GM12878 (cell line): ENCODE results near the gene POLR1G. TPM values are rescaled to one million over a fixed set of nuclear protein-coding genes. Genes with fewer than 3 reads are reported as not detected.

Experiments used
- ATF2 ChIP-seq: IDR thresholded peaks from 2 replicates; pipeline ENCODE4 v1.6.1; 2012; ENCODE audit warnings: low read length, inconsistent platforms
- ATF7 ChIP-seq: fragments of 450-650 bp; IDR thresholded peaks from 2 replicates; pipeline ENCODE4 v1.6.1; 2016; ENCODE audit warnings: low read depth, mild to moderate bottlenecking
- BMI1 ChIP-seq: fragments of 450-650 bp; IDR thresholded peaks from 2 replicates; pipeline ENCODE4 v1.6.1; 2016; ENCODE audit warnings: mild to moderate bottlenecking, moderate library complexity, borderline replicate concordance
- CHD1 ChIP-seq: IDR thresholded peaks from 2 replicates; pipeline ENCODE4 v1.6.1; 2012; ENCODE audit warnings: low read depth, low read length, improper control_type of control experiment
- CREB1 ChIP-seq: IDR thresholded peaks from 2 replicates; pipeline ENCODE4 v1.6.1; 2012; ENCODE audit warnings: low read depth, mild to moderate bottlenecking, inconsistent platforms
- GABPA ChIP-seq: IDR thresholded peaks from 2 replicates; pipeline ENCODE4 v1.6.1; 2014; ENCODE audit warnings: antibody characterized with exemption, low read depth, mild to moderate bottlenecking, inconsistent platforms
- HDAC2 ChIP-seq: fragments of 200-600 bp; sonication (generic); IDR thresholded peaks from 2 replicates; pipeline ENCODE4 v1.6.1; 2017
- IKZF1 ChIP-seq: fragments of 450-650 bp; conservative IDR thresholded peaks from 2 replicates; pipeline ENCODE4 v1.6.1; 2017; ENCODE audit warnings: antibody characterized with exemption, mild to moderate bottlenecking
- IKZF2 ChIP-seq, 2 experiments: fragments of 450-650 bp; IDR thresholded peaks; 2 replicates each; pipeline ENCODE4 v1.6.1; 2017; ENCODE audit warnings: mild to moderate bottlenecking in 2 of 2, moderate library complexity in 2 of 2
- MAX ChIP-seq: IDR thresholded peaks from 2 replicates; pipeline ENCODE4 v1.6.1; 2012; ENCODE audit warnings: low read depth, low read length, improper control_type of control experiment
- MXI1 ChIP-seq: fragments of 150-350 bp; IDR thresholded peaks from 2 replicates; pipeline ENCODE4 v1.6.1; 2011; ENCODE audit warnings: low read depth, mild to moderate bottlenecking, inconsistent platforms, low read length, improper control_type of control experiment
- NFYB ChIP-seq: IDR thresholded peaks from 2 replicates; pipeline ENCODE4 v1.6.1; 2011; ENCODE audit warnings: low read depth, mild to moderate bottlenecking, low read length, improper control_type of control experiment, moderate library complexity; ENCODE audit not compliant: insufficient read depth
- NR2C2 ChIP-seq: IDR thresholded peaks from 2 replicates; pipeline ENCODE4 v1.6.1; 2011; ENCODE audit warnings: borderline replicate concordance, low read depth; ENCODE audit not compliant: control insufficient read depth, insufficient read length
- RELA ChIP-seq: fragments of 450-650 bp; IDR thresholded peaks from 2 replicates; pipeline ENCODE4 v1.8.0; 2014; ENCODE audit warnings: borderline replicate concordance; ENCODE audit not compliant: partially characterized antibody
- RUNX3 ChIP-seq: IDR thresholded peaks from 2 replicates; pipeline ENCODE4 v1.6.1; 2012; ENCODE audit warnings: low read length, inconsistent platforms
- SIX5 ChIP-seq: IDR thresholded peaks from 2 replicates; pipeline ENCODE4 v1.6.1; 2011; ENCODE audit warnings: mild to moderate bottlenecking, low read depth, low read length, moderate library complexity; ENCODE audit not compliant: severe bottlenecking
- STAT1 ChIP-seq: fragments of 450-650 bp; conservative IDR thresholded peaks from 2 replicates; pipeline ENCODE4 v1.6.1; 2014; ENCODE audit warnings: antibody characterized with exemption, mild to moderate bottlenecking
- USF2 ChIP-seq: IDR thresholded peaks from 2 replicates; pipeline ENCODE4 v1.6.1; 2011; ENCODE audit warnings: low read depth, low read length, improper control_type of control experiment, borderline replicate concordance
- ZNF24 ChIP-seq: fragments of 450-650 bp; IDR thresholded peaks from 2 replicates; pipeline ENCODE4 v1.6.1; 2017; ENCODE audit warnings: antibody characterized with exemption, mild to moderate bottlenecking
- ZNF384 ChIP-seq: IDR thresholded peaks from 2 replicates; pipeline ENCODE4 v1.6.1; 2012; ENCODE audit warnings: low read depth, mild to moderate bottlenecking, low read length, improper control_type of control experiment, borderline replicate concordance
- ZZZ3 ChIP-seq: IDR thresholded peaks from 2 replicates; pipeline ENCODE4 v1.6.1; 2011; ENCODE audit warnings: low read depth; ENCODE audit not compliant: control insufficient read depth, insufficient read length
- polyA plus RNA-seq, 11 experiments: library from polyadenylated mRNA; depleted of rRNA in 4 of 11; unstranded in 6 of 11; stranded (reverse) in 5 of 11; fragments of >200 nt; fragmentation: Nextera tagmentation in 4 of 11; fragmentation: Illumina TruSeq in 1 of 11; extraction: Ambion mirVana in 4 of 11; extraction: Trizol in 1 of 11; gene quantifications; 1 replicate in 1 of 11; 2 replicates in 10 of 11; pipeline versions ENCODE4 v1.2.1 to v1.2.3, GENCODE V29; 2011 to 2016; ENCODE audit warnings: inconsistent platforms in 2 of 11, missing spikeins in 2 of 11, low read depth in 1 of 11
- total RNA-seq, 4 experiments: library from RNA; depleted of rRNA in 3 of 4; stranded (reverse); fragments of >200 nt in 3 of 4; fragmentation: Illumina TruSeq in 1 of 4; extraction: Trizol in 1 of 4; gene quantifications; 2 replicates each; pipeline versions ENCODE4 v1.2.1 to v1.2.3, GENCODE V29; 2013 to 2021
- TF ChIP-seq, protein P1 (sequence below): fragments of 150-350 bp; IDR thresholded peaks from 2 replicates; pipeline ENCODE4 v1.6.1; 2016; ENCODE audit warnings: low read depth, low read length
- TF ChIP-seq, protein P2 (sequence below), 3 experiments: IDR thresholded peaks in 2 of 3; conservative IDR thresholded peaks in 1 of 3; 2 replicates each; pipeline ENCODE4 v1.5.1; 2011; ENCODE audit warnings: low read depth in 3 of 3, low read length in 3 of 3, mild to moderate bottlenecking in 3 of 3, control low read depth in 2 of 3, moderate library complexity in 2 of 3, inconsistent platforms in 1 of 3, mixed read lengths in 1 of 3; ENCODE audit not compliant: control insufficient read depth in 2 of 3, insufficient read depth in 1 of 3; ENCODE audit errors: extremely low read depth in 1 of 3

POLR1G gene
- total and polyA plus RNA-seq, 10 of the 15 experiments (the other 5 are each of a cell fraction or from before 2014, with no cell fraction given): 2.0 to 30.9 (median 20.5) TPM

DNA sequence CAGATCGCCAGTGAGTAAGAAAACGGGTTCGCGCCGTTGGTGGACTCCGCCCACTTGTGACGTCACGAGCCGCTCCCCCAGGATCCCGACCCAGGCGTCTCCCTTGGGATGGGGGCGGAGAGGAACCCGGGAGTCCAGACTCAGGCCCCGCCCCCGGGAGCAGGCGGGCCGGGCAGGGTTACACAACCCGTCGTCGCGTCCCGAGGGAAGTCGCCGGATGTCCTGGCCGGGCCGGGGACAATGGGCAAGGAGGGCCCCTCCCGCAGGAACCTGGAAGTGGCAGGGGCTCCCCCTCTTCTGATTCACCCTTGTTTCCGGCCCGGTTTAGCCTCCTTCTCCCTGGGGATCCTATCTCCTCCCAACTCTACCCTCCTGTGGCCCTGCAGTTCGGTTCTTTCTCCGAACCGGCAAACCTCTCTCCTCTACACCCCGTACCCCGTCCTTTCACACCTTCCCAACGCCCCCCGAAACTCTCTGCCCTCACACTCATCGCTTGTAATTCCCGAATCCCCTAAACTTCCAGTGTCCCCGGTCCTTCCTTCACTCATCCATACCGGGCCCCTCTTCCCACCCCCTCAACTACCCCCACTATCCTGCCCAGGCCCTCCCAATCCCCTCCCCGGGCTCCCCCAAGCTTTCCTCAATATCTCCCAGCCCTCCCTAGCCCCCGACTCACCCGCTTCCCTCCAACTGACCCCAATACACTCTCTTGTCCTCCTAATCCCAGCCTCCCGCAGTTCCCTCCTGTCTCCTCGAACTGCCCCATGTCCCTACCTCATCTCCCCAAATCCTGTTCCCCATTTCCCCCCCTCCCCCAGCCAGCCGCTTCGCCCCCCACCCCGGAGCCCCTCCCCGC lies 37.2 kb downstream of the POLR1G start (continued):
- TF ChIP-seq ZZZ3 (no peak), CREB1 (peak; percentile 69), IKZF1 (peak; percentile 99), NR2C2 (no peak), RUNX3 (peak; percentile 19; the same call in 1 of the 2 replicates), NFYB (no peak), ATF7 (peak; percentile 67), MAX (no peak), IKZF2 (IDR thresholded peaks at IDR 0.05) (peak; percentile 97 to 98), ATF2 (no peak), SIX5 (no peak), ZNF384 (no peak), USF2 (no peak), ZNF24 (no peak), CHD1 (no peak), HDAC2 (no peak), STAT1 (no peak), GABPA (no peak), BMI1 (no peak), MXI1 (peak; percentile 20; the same call in 1 of the 2 replicates), RELA (peak; percentile 68)
- TF ChIP-seq, protein P1, sequence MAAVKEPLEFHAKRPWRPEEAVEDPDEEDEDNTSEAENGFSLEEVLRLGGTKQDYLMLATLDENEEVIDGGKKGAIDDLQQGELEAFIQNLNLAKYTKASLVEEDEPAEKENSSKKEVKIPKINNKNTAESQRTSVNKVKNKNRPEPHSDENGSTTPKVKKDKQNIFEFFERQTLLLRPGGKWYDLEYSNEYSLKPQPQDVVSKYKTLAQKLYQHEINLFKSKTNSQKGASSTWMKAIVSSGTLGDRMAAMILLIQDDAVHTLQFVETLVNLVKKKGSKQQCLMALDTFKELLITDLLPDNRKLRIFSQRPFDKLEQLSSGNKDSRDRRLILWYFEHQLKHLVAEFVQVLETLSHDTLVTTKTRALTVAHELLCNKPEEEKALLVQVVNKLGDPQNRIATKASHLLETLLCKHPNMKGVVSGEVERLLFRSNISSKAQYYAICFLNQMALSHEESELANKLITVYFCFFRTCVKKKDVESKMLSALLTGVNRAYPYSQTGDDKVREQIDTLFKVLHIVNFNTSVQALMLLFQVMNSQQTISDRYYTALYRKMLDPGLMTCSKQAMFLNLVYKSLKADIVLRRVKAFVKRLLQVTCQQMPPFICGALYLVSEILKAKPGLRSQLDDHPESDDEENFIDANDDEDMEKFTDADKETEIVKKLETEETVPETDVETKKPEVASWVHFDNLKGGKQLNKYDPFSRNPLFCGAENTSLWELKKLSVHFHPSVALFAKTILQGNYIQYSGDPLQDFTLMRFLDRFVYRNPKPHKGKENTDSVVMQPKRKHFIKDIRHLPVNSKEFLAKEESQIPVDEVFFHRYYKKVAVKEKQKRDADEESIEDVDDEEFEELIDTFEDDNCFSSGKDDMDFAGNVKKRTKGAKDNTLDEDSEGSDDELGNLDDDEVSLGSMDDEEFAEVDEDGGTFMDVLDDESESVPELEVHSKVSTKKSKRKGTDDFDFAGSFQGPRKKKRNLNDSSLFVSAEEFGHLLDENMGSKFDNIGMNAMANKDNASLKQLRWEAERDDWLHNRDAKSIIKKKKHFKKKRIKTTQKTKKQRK: no peak
- TF ChIP-seq, protein P2, sequence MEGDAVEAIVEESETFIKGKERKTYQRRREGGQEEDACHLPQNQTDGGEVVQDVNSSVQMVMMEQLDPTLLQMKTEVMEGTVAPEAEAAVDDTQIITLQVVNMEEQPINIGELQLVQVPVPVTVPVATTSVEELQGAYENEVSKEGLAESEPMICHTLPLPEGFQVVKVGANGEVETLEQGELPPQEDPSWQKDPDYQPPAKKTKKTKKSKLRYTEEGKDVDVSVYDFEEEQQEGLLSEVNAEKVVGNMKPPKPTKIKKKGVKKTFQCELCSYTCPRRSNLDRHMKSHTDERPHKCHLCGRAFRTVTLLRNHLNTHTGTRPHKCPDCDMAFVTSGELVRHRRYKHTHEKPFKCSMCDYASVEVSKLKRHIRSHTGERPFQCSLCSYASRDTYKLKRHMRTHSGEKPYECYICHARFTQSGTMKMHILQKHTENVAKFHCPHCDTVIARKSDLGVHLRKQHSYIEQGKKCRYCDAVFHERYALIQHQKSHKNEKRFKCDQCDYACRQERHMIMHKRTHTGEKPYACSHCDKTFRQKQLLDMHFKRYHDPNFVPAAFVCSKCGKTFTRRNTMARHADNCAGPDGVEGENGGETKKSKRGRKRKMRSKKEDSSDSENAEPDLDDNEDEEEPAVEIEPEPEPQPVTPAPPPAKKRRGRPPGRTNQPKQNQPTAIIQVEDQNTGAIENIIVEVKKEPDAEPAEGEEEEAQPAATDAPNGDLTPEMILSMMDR (IDR thresholded peaks at IDR 0.05 in 2 of 3, conservative IDR thresholded peaks at IDR 0.05 in 1 of 3; ENCODE audit: control insufficient read depth in 2 of 3, extremely low read depth in 1 of 3, insufficient read depth in 1 of 3, low read depth in 3 of 3, low read length in 3 of 3): no peak
